CD8-positive, alpha-beta memory T cell (primary cell): ENCODE data around the gene PLCB2. TPM values are rescaled to one million over a fixed set of nuclear protein-coding genes. Genes with fewer than 3 reads are reported as not detected.

Experiments used
- CTCF ChIA-PET: fragments of 350-600 bp; sonication (Branson Sonifier 250); formaldehyde crosslinking; loops from one replicate; lab custom pipeline; 2021; ENCODE audit warnings: antibody characterized with exemption; lab: Charles Lee
- POLR2A ChIA-PET: fragments of 350-600 bp; sonication (Branson Sonifier 250); formaldehyde crosslinking; loops from one replicate; lab custom pipeline; 2021; ENCODE audit warnings: antibody characterized with exemption; lab: Charles Lee
- DNase-seq, 5 donors: peaks; one replicate each; pipeline versions ENCODE4 v3.0.0 to v3.0.0-alpha.2; 2020 to 2022; ENCODE audit warnings: mixed read lengths in 1 of 5
- H3K27ac ChIP-seq: one replicate; pipeline ENCODE4 v1.7.0; 2013; ENCODE audit warnings: low read depth, mild to moderate bottlenecking, low read length, moderate library complexity
- H3K27me3 ChIP-seq: 2 replicates; pipeline ENCODE4 v1.7.0; 2013; ENCODE audit warnings: low read length, mild to moderate bottlenecking; ENCODE audit not compliant: insufficient read depth, poor library complexity, severe bottlenecking
- H3K36me3 ChIP-seq: 2 replicates; pipeline ENCODE4 v1.7.0; 2013; ENCODE audit warnings: mild to moderate bottlenecking, low read length, moderate library complexity; ENCODE audit not compliant: insufficient read depth
- H3K4me1 ChIP-seq: 2 replicates; pipeline ENCODE4 v1.7.0; 2013; ENCODE audit warnings: mild to moderate bottlenecking, low read length, moderate library complexity; ENCODE audit not compliant: insufficient read depth
- H3K4me3 ChIP-seq: 2 replicates; pipeline ENCODE4 v1.7.0; 2013; ENCODE audit warnings: mild to moderate bottlenecking, low read length
- H3K9me3 ChIP-seq: 2 replicates; pipeline ENCODE4 v1.7.0; 2013; ENCODE audit warnings: mild to moderate bottlenecking, low read length
- H3K27ac Mint-ChIP-seq, 8 donors: one replicate each; pipeline ENCODE4 v1.8.0; 2020 to 2021; ENCODE audit warnings: mixed read lengths in 8 of 8, mild to moderate bottlenecking in 6 of 8, inconsistent platforms in 3 of 8, moderate library complexity in 3 of 8
- H3K27me3 Mint-ChIP-seq, 2 donors: one replicate each; pipeline ENCODE4 v1.8.0; 2020 to 2021; ENCODE audit warnings: mixed read lengths in 2 of 2, mild to moderate bottlenecking in 1 of 2, moderate library complexity in 1 of 2
- H3K36me3 Mint-ChIP-seq, 3 donors: one replicate each; pipeline ENCODE4 v1.8.0; 2020 to 2021; ENCODE audit warnings: mixed read lengths in 3 of 3, inconsistent platforms in 1 of 3, mild to moderate bottlenecking in 1 of 3
- H3K4me1 Mint-ChIP-seq, 3 donors: one replicate each; pipeline ENCODE4 v1.8.0; 2020 to 2021; ENCODE audit warnings: mixed read lengths in 3 of 3, inconsistent platforms in 1 of 3, mild to moderate bottlenecking in 1 of 3
- H3K4me3 Mint-ChIP-seq, 7 donors: one replicate each; pipeline ENCODE4 v1.8.0; 2020 to 2021; ENCODE audit warnings: mixed read lengths in 7 of 7, mild to moderate bottlenecking in 6 of 7, moderate library complexity in 4 of 7, inconsistent platforms in 2 of 7
- H3K9me3 Mint-ChIP-seq, 5 donors: one replicate each; pipeline ENCODE4 v1.8.0; 2020 to 2022; ENCODE audit warnings: mixed read lengths in 5 of 5, mild to moderate bottlenecking in 3 of 5, moderate library complexity in 2 of 5, inconsistent platforms in 1 of 5
- polyA plus RNA-seq: library from polyadenylated mRNA; unstranded; fragments of 300-500 nt; fragmentation: Illumina TruSeq; gene quantifications from one replicate; pipeline ENCODE4 v1.2.3, GENCODE V29; 2021
- total RNA-seq, 2 experiments: library from RNA; stranded (reverse); gene quantifications; one replicate each; pipeline ENCODE4 v1.2.3, GENCODE V29; 2021

Gene PLCB2, protein sequence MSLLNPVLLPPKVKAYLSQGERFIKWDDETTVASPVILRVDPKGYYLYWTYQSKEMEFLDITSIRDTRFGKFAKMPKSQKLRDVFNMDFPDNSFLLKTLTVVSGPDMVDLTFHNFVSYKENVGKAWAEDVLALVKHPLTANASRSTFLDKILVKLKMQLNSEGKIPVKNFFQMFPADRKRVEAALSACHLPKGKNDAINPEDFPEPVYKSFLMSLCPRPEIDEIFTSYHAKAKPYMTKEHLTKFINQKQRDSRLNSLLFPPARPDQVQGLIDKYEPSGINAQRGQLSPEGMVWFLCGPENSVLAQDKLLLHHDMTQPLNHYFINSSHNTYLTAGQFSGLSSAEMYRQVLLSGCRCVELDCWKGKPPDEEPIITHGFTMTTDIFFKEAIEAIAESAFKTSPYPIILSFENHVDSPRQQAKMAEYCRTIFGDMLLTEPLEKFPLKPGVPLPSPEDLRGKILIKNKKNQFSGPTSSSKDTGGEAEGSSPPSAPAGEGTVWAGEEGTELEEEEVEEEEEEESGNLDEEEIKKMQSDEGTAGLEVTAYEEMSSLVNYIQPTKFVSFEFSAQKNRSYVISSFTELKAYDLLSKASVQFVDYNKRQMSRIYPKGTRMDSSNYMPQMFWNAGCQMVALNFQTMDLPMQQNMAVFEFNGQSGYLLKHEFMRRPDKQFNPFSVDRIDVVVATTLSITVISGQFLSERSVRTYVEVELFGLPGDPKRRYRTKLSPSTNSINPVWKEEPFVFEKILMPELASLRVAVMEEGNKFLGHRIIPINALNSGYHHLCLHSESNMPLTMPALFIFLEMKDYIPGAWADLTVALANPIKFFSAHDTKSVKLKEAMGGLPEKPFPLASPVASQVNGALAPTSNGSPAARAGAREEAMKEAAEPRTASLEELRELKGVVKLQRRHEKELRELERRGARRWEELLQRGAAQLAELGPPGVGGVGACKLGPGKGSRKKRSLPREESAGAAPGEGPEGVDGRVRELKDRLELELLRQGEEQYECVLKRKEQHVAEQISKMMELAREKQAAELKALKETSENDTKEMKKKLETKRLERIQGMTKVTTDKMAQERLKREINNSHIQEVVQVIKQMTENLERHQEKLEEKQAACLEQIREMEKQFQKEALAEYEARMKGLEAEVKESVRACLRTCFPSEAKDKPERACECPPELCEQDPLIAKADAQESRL
- total RNA-seq (10 to 100 TPM; 57.3 to 57.7 TPM), polyA plus RNA-seq (34.8 TPM)

DNA sequence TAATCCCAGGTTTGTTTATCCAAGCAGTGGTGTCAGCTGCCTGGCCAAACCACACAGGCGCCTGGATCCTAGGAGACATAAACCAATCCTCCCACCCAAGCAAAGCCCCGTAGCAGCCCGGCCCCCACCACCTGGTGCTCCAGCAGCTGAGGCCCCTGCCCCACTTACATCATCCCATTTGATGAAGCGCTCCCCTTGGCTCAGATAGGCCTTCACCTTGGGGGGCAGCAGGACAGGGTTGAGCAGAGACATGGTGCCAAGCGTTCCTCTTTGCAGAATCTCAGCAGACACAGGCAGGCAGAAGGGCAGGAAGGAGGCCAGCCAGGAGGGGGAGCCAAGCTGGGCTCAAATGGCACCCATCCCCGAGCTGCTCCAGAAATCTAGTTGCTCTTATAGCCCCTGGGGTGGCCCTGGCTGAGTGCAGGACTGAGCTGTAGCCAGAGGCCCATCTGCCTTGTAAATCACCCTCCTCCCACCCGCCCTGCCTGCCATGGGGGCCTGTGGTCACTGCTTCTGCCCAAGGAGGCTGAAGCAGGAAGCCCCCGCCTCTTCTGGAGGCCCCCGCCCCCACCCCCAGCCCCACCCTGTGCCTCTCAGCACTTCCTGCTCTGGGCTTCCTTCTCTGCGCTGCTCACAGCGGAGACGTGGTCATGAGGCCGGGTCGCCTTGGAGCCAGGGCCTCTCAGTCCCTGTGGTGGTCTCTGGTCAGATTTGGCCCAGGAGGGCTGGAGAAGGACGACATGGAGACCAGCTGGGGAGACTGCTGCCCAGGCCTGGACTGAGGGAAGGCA is at the start of gene PLCB2:
Gene PLCB2, minus strand, starts transcription at position 515 of the 791 bp plus-strand sequence. Its CDS starts 263 bp downstream, at position 252.
- Mint-ChIP-seq H3K4me3 (peak within 1 kb of the TSS; percentile 93 to 98 (median 97)), H3K27ac (peak within 1 kb of the TSS; percentile 92 to 98 (median 94)), H3K9me3 (no peaks in the 10 kb centered on the region), H3K36me3 (peaks cover 0 to 25% (median 0%) of the 10 kb centered on the region in 3 donors), H3K4me1 (peaks cover 47 to 57% (median 55%) of the 10 kb centered on the region in 3 donors), H3K27me3 (no peaks in the 10 kb centered on the region)
- Histone ChIP-seq H3K36me3 (no peaks in the 10 kb centered on the region), H3K4me1 (peaks cover 41% of the 10 kb centered on the region), H3K9me3 (no peaks in the 10 kb centered on the region), H3K27ac (peak within 1 kb of the TSS; percentile 85), H3K27me3 (no peaks in the 10 kb centered on the region), H3K4me3 (peak within 1 kb of the TSS; percentile 100)
- peak; percentile 52 to 81 (median 65) for DNase-seq
- ChIA-PET CTCF (interaction anchor here (0.7 to 12.0 kb wide), 24 partner anchors 9 to 264 kb away, joined by 3 to 258 read pairs (median 4); partner anchors contain the start of genes ANKRD63, CCDC9B, INAFM2 and IVD), POLR2A (interaction anchor here (0.5 to 3.5 kb wide), 12 partner anchors 9 to 199 kb away, joined by 3 to 20 read pairs (median 3); partner anchors contain the start of genes ANKRD63, BAHD1, BMF and INAFM2)

GRCh38 chr15:40357246-40357645 is 49.5 kb upstream of the PLCB2 start:
- Mint-ChIP-seq H3K36me3 (peaks cover 0 to 5% (median 0%) of the 10 kb centered on the region in 3 donors), H3K9me3 (no peaks in the 10 kb centered on the region), H3K27ac (peak overlapping the region in 1 of 8 donors; percentile 41), H3K4me1 (peaks cover 9 to 18% (median 15%) of the 10 kb centered on the region in 3 donors), H3K4me3 (peak overlapping the region; percentile 25 to 91 (median 80)), H3K27me3 (peaks cover 5 to 6% of the 10 kb centered on the region in 2 donors)
- Histone ChIP-seq H3K9me3 (no peaks in the 10 kb centered on the region), H3K4me1 (peaks cover 11% of the 10 kb centered on the region), H3K4me3 (no peak overlapping the region), H3K36me3 (no peaks in the 10 kb centered on the region), H3K27me3 (no peaks in the 10 kb centered on the region), H3K27ac (no peak overlapping the region)
- POLR2A ChIA-PET, result no interaction called here
- no peak for DNase-seq
- CTCF ChIA-PET, result interaction anchor here (1.0 to 4.3 kb wide), 7 partner anchors 10 to 83 kb away, joined by 3 to 24 read pairs (median 6); no protein-coding TSS in a partner anchor

GRCh38 chr15:40355976-40356585 is 48.3 kb upstream of the PLCB2 start:
- peaks cover 11% of the 10 kb centered on the region for H3K4me1 ChIP-seq
- ChIA-PET POLR2A (interaction anchor here (0.6 to 0.8 kb wide), 3 partner anchors 44 to 84 kb away, joined by 3 read pairs; partner anchors contain the start of gene IVD), CTCF (interaction anchor here (1.4 to 4.3 kb wide), 5 partner anchors 12 to 66 kb away, joined by 3 to 24 read pairs (median 7); no protein-coding TSS in a partner anchor)
- no peak overlapping the region for H3K4me3 ChIP-seq
- H3K27me3 Mint-ChIP-seq, result peaks cover 5 to 6% of the 10 kb centered on the region in 2 donors
- H3K36me3 ChIP-seq, result no peaks in the 10 kb centered on the region
- no peaks in the 10 kb centered on the region for H3K27me3 ChIP-seq
- no peaks in the 10 kb centered on the region for H3K9me3 Mint-ChIP-seq
- no peak overlapping the region for H3K27ac Mint-ChIP-seq
- no peaks in the 10 kb centered on the region for H3K9me3 ChIP-seq
- H3K36me3 Mint-ChIP-seq, result peaks cover 0 to 2% (median 0%) of the 10 kb centered on the region in 3 donors
- H3K27ac ChIP-seq, result no peak overlapping the region
- no peak for DNase-seq
- H3K4me1 Mint-ChIP-seq, result peaks cover 9 to 18% (median 13%) of the 10 kb centered on the region in 3 donors
- peak overlapping the region in 1 of 7 donors; percentile 64 for H3K4me3 Mint-ChIP-seq

DNA sequence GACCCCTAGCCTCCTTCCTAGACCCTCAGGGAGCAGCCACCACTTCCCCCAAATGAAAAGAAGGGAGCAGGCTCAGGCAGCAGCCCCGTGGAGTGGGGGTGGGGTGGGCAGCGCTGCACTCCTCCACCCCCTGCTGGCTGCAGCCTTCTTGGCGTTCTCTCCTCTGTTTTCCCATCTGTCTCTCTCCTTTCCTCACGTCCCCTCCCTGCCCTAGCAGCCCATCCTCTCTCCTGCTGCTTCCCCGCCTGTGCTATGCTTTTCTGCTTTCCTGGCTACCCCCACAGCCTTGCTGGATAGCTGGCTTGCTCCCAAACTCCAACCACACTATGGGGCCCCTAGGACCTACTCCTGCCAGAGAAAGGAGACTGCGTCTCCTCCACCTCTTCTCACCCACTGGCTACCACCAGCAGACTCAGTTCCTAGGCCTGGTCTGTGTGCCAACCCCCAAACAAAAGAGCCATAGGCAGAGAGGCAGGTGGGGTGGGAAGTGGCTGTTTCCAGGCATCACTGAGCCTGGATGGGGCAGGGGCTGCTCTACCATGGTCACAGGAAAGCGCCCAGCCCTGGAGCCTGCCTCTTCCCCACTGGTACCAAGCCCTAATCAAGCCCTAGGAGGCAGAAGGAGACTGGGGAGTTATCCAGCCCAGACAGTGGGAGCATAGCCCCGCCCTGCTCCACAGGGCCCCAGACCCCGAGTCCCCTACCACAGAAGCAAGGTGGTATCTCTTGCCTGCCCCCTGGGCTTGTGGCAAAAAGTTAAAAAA is 46.9 kb upstream of the PLCB2 start:
- H3K27ac ChIP-seq, result no peak overlapping the region
- Mint-ChIP-seq H3K27ac (peak overlapping the region in 1 of 8 donors; percentile 32), H3K36me3 (no peaks in the 10 kb centered on the region), H3K9me3 (no peaks in the 10 kb centered on the region), H3K4me3 (no peak overlapping the region), H3K4me1 (peaks cover 9 to 15% (median 10%) of the 10 kb centered on the region in 3 donors), H3K27me3 (peaks cover 5 to 6% of the 10 kb centered on the region in 2 donors)
- peaks cover 11% of the 10 kb centered on the region for H3K4me1 ChIP-seq
- H3K4me3 ChIP-seq, result no peak overlapping the region
- H3K9me3 ChIP-seq, result no peaks in the 10 kb centered on the region
- POLR2A ChIA-PET, result no interaction called here
- H3K27me3 ChIP-seq, result no peaks in the 10 kb centered on the region
- H3K36me3 ChIP-seq, result no peaks in the 10 kb centered on the region
- DNase-seq, result no peak
- CTCF ChIA-PET, result interaction anchor here (0.9 to 4.3 kb wide), 5 partner anchors 11 to 51 kb away, joined by 3 to 24 read pairs (median 4); partner anchors contain the start of gene IVD

- no peak overlapping the region for H3K4me3 ChIP-seq
- Mint-ChIP-seq H3K27ac (peak overlapping the region in 1 of 8 donors; percentile 47), H3K27me3 (peaks cover 5 to 6% of the 10 kb centered on the region in 2 donors), H3K36me3 (no peaks in the 10 kb centered on the region), H3K4me3 (no peak overlapping the region), H3K9me3 (no peaks in the 10 kb centered on the region), H3K4me1 (peaks cover 1 to 6% (median 3%) of the 10 kb centered on the region in 3 donors)
- no peaks in the 10 kb centered on the region for H3K27me3 ChIP-seq
- H3K4me1 ChIP-seq, result peaks cover 7% of the 10 kb centered on the region
- ChIA-PET CTCF (interaction anchor here (4.3 kb wide), 1 partner anchor 10 kb away, joined by 22 read pairs; no protein-coding TSS in a partner anchor), POLR2A (no interaction called here)
- H3K36me3 ChIP-seq, result no peaks in the 10 kb centered on the region
- no peak for DNase-seq
- no peaks in the 10 kb centered on the region for H3K9me3 ChIP-seq
- no peak overlapping the region for H3K27ac ChIP-seq
Measured at GRCh38 chr15:40353697-40354096, 46.0 kb upstream of the PLCB2 start.

- no peaks in the 10 kb centered on the region for H3K27me3 ChIP-seq
- H3K36me3 ChIP-seq, result no peaks in the 10 kb centered on the region
- Mint-ChIP-seq H3K27ac (no peak overlapping the region), H3K9me3 (no peaks in the 10 kb centered on the region), H3K36me3 (no peaks in the 10 kb centered on the region), H3K4me3 (no peak overlapping the region), H3K27me3 (peaks cover 5 to 6% of the 10 kb centered on the region in 2 donors), H3K4me1 (no peaks in the 10 kb centered on the region)
- no peak overlapping the region for H3K27ac ChIP-seq
- ChIA-PET CTCF (interaction anchor here (1.1 to 4.3 kb wide), 4 partner anchors 8 to 69 kb away, joined by 3 to 22 read pairs (median 3); no protein-coding TSS in a partner anchor), POLR2A (interaction anchor here (1.2 kb wide), 1 partner anchor 15 kb away, joined by 3 read pairs; no protein-coding TSS in a partner anchor)
- no peak for DNase-seq
- no peak overlapping the region for H3K4me3 ChIP-seq
- peaks cover under 1% of the 10 kb centered on the region for H3K4me1 ChIP-seq
- H3K9me3 ChIP-seq, result no peaks in the 10 kb centered on the region
Measured at GRCh38 chr15:40352281-40352901, 44.7 kb upstream of the PLCB2 start.
